Suprapubic skin (tissue), 4 donors: ENCODE results near the gene EGF. TPM values are rescaled to one million over a fixed set of nuclear protein-coding genes. Genes with fewer than 3 reads are reported as not detected.
"Not testable (repeated sequence)": the region's sequence is repeated elsewhere in the genome, so short reads cannot be mapped to it uniquely, and the experiment has no call there.

ENCODE experiments used
- DNase-seq, 2 donors: peaks; one replicate each; pipeline ENCODE4 v3.0.0-alpha.2; 2019; ENCODE audit warnings: low spot score in 2 of 2
- H3K27ac ChIP-seq: fragments of 200-600 bp; sonication (generic); one replicate; pipeline ENCODE4 v1.5.1; 2019
- H3K27me3 ChIP-seq: fragments of 200-600 bp; sonication (generic); one replicate; pipeline ENCODE4 v1.5.1; 2019
- H3K36me3 ChIP-seq: fragments of 200-600 bp; sonication (generic); one replicate; pipeline ENCODE4 v1.5.1; 2019
- H3K4me1 ChIP-seq: fragments of 200-600 bp; sonication (generic); one replicate; pipeline ENCODE4 v1.5.1; 2019
- H3K4me3 ChIP-seq: fragments of 200-600 bp; sonication (generic); one replicate; pipeline ENCODE4 v1.5.1; 2019; ENCODE audit warnings: mild to moderate bottlenecking
- H3K9me3 ChIP-seq: fragments of 200-600 bp; sonication (generic); one replicate; pipeline ENCODE4 v1.5.1; 2019
- CTCF ChIP-seq, 2 donors: fragments of 200-600 bp in 1 of 2; fragments of 450-650 bp in 1 of 2; sonication (generic) in 1 of 2; IDR thresholded peaks; one replicate each; pipeline ENCODE4 v1.5.1; 2016 to 2019; ENCODE audit warnings: antibody characterized with exemption in 2 of 2, mild to moderate bottlenecking in 1 of 2, moderate library complexity in 1 of 2
- EP300 ChIP-seq: sonication (generic); formaldehyde crosslinking; IDR thresholded peaks from one replicate; pipeline ENCODE4 v1.6.1; 2017; ENCODE audit warnings: antibody characterized with exemption
- POLR2A ChIP-seq, 2 donors: fragments of 450-650 bp; IDR thresholded peaks; one replicate each; pipeline ENCODE4 v1.6.1; 2017; ENCODE audit warnings: antibody characterized with exemption in 2 of 2, mild to moderate bottlenecking in 2 of 2, moderate library complexity in 2 of 2
- POLR2AphosphoS5 ChIP-seq, 3 donors: sonication (generic); formaldehyde crosslinking; IDR thresholded peaks; one replicate each; pipeline ENCODE4 v1.6.1; 2017; ENCODE audit warnings: antibody characterized with exemption in 3 of 3
- WGBS: methylation state at CpG from one replicate; pipeline ENCODE4 v1.1.5; 2018; 5-methylcytosine and 5-hydroxymethylcytosine counted together
- total RNA-seq, 4 donors: library from RNA; depleted of rRNA; stranded (reverse); fragments of >200 nt; gene quantifications; one replicate each; pipeline ENCODE4 v1.1.0, GENCODE V29; 2016

EGF gene
- total RNA-seq, 4 donors from 2014 or later: 1.1 to 20.3 (median 2.9) TPM

DNA sequence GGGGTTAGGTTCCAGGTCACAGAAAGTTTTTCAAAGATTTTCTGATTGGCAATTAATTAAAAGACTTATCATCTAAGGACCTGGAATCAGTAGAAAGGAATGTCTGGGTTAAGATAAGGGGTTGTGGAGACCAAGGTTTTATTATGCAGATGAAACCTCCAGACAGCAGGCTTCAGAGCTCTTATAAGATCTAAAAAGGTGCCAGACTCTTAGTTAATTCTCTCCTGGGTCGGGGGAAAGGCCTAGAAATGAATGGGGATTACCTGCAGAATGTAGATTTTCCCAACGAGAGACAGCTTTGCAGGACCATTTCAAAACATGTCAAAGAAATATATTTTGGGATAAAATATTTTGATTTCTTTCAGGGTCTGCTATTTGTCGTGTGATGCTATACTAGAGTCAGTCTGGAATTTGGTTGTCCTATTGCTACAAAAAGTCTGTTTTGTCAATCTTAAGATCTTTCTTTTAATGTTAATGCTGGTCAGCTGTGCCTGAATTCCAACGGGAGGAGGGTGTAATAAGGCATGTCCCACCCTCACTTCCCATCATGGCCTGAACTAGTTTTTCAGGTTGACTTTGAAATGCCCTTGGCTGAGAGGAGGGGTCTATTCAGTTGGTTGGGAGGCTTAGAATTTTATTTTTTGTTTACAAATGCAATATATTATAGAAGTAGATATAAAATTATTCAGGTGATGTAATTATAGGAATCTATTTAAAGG, 15.8 kb downstream of the EGF start:
- no peak for DNase-seq
- 60% methylated on average over 4 of the region's 4 CpGs for WGBS
- TF ChIP-seq CTCF (IDR thresholded peaks at IDR 0.05) (no peak), POLR2A (IDR thresholded peaks at IDR 0.05) (no peak), EP300 (no peak), POLR2AphosphoS5 (IDR thresholded peaks at IDR 0.05) (no peak)
- Histone ChIP-seq H3K27ac (no peak overlapping the region), H3K27me3 (no peaks in the 10 kb centered on the region), H3K4me3 (no peak overlapping the region), H3K4me1 (no peaks in the 10 kb centered on the region), H3K36me3 (no peaks in the 10 kb centered on the region), H3K9me3 (no peaks in the 10 kb centered on the region)

DNA sequence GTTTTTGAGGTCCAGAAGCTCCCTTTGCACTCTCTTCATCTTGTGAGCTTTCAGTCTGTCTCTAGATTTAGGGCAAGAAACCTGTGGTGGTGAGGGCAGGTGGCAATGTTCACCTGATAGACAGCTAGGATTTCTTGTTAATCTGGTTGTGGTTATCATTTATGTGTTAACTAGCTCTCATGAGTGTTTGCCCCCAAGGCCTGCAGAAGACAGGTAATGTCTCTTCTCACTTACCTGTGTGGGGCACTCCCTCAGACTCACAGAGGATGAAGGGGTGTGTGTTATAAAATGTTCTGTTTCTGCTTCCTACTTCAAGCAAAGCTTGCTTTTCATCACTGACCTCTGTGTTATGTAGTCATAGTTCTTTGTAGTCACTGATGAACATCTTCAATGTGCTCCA, 17.8 kb downstream of the EGF start:
- no peak for TF ChIP-seq EP300
- no peak for TF ChIP-seq POLR2A (IDR thresholded peaks at IDR 0.05)
- no peak for TF ChIP-seq CTCF (IDR thresholded peaks at IDR 0.05)
- no peak for TF ChIP-seq POLR2AphosphoS5 (IDR thresholded peaks at IDR 0.05)
- Histone ChIP-seq H3K4me1 (no peaks in the 10 kb centered on the region), H3K27me3 (no peaks in the 10 kb centered on the region), H3K9me3 (no peaks in the 10 kb centered on the region), H3K4me3 (no peak overlapping the region), H3K27ac (no peak overlapping the region), H3K36me3 (no peaks in the 10 kb centered on the region)
- no peak for DNase-seq

GRCh38 chr4:109930872-109931271, 18.2 kb downstream of the EGF start:
- Histone ChIP-seq H3K36me3 (no peaks in the 10 kb centered on the region), H3K9me3 (no peaks in the 10 kb centered on the region), H3K27ac (no peak overlapping the region), H3K27me3 (no peaks in the 10 kb centered on the region), H3K4me1 (no peaks in the 10 kb centered on the region), H3K4me3 (no peak overlapping the region)
- no peak for TF ChIP-seq POLR2AphosphoS5 (IDR thresholded peaks at IDR 0.05)
- no peak for TF ChIP-seq POLR2A (IDR thresholded peaks at IDR 0.05)
- no peak for TF ChIP-seq CTCF (IDR thresholded peaks at IDR 0.05)
- no peak for TF ChIP-seq EP300
- no peak for DNase-seq

DNA sequence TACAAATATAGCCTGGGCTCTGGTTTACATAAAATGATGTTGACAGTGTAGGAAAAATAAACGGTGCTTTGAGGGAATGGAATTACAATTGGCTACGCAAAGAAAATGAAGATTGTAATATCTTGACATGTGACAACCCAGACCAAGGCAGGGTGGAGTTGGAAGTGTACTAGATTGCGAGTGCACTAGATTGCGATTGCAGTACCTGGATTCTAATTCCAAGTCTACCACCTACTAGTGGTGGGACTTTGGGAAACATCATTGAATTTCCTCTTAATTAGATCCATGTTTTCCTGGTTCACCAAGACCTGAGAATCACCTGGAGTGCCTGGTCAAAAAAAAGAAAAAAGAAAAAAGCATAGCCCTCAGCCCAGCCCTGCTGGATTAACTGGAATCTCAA, 18.6 kb downstream of the EGF start:
- Histone ChIP-seq H3K4me3 (no peak overlapping the region), H3K27me3 (no peaks in the 10 kb centered on the region), H3K27ac (no peak overlapping the region), H3K4me1 (no peaks in the 10 kb centered on the region), H3K9me3 (no peaks in the 10 kb centered on the region), H3K36me3 (no peaks in the 10 kb centered on the region)
- no peak for DNase-seq
- TF ChIP-seq CTCF (IDR thresholded peaks at IDR 0.05) (no peak), EP300 (no peak), POLR2AphosphoS5 (IDR thresholded peaks at IDR 0.05) (no peak), POLR2A (IDR thresholded peaks at IDR 0.05) (no peak)
- 68% methylated on average over 4 of the region's 4 CpGs for WGBS

DNA sequence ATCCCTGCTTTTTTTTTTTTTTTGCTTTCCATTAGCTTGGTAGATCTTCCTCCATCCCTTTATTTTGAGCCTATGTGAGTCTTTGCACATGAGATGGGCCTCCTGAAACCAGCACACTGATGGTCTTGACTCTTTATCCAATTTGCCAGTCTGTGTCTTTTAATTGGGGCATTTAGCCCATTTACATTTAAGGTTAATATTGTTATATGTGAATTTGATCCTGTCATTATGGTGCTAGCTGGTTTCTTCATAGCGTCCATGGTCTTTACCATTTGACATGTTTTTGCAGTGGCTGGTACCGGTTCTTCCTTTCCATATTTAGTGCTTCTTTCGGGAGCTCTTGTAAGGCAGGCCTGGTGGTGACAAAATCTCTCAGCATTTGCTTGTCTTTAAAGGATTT, 24.7 kb downstream of the EGF start:
- H3K4me1 ChIP-seq, H3K27ac ChIP-seq, H3K36me3 ChIP-seq, H3K4me3 ChIP-seq, H3K9me3 ChIP-seq, DNase-seq, H3K27me3 ChIP-seq: not testable (repeated sequence)
- WGBS: 97% methylated on average over 3 of the region's 3 CpGs

DNA sequence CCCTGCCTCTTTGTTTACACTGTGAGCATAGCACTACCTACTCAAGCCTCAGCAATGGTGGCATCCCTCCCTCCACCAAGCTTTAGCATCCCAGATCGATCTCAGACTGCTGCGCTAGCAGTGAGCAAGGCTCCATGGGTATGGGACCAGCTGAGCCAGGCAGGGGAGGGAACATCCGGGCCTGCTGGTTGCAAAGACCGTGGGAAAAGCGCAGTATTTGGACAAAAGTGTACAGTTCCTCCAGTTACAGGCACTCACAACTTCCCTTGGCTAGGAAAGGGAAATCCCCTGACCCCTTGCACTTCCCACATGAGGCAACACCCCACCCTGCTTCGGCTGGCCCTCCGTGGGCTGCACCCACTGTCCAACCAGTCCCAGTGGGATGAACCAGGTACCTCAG, 26.5 kb downstream of the EGF start:
- TF ChIP-seq CTCF (IDR thresholded peaks at IDR 0.05) (no peak), POLR2AphosphoS5 (IDR thresholded peaks at IDR 0.05) (no peak), POLR2A (IDR thresholded peaks at IDR 0.05) (no peak), EP300 (no peak)
- 74% methylated on average over 2 of the region's 7 CpGs for WGBS
- DNase-seq: no peak

More for the DNA sequence above, 26.5 kb downstream of the EGF start:
- no peak overlapping the region for H3K27ac ChIP-seq
- no peaks in the 10 kb centered on the region for H3K36me3 ChIP-seq
- H3K27me3 ChIP-seq: no peaks in the 10 kb centered on the region
- H3K9me3 ChIP-seq: no peaks in the 10 kb centered on the region
- no peaks in the 10 kb centered on the region for H3K4me1 ChIP-seq
- no peak overlapping the region for H3K4me3 ChIP-seq
